GM12892 (cell line): ENCODE data around the gene PACSIN2.
"Not testable (repeated sequence)": the region's sequence is repeated elsewhere in the genome, so short reads cannot be mapped to it uniquely, and the experiment has no call there.

Experiments used
- DNase-seq: peaks from one replicate; pipeline ENCODE4 v3.0.0; 2011; ENCODE audit not compliant: insufficient read length
- FAIRE-seq: peaks from 2 replicates; lab custom pipeline; 2011; peaks lifted over from hg19 to GRCh38; lab: Jason Lieb, UNC
- POLR2A ChIP-seq: IDR thresholded peaks from 2 replicates; pipeline ENCODE4 v1.6.1; 2011; ENCODE audit warnings: low read depth, low read length, control low read depth
- POLR2AphosphoS5 ChIP-seq: IDR thresholded peaks from 2 replicates; pipeline ENCODE4 v1.6.1; 2011; ENCODE audit warnings: low read depth, low read length, control low read depth
- TAF1 ChIP-seq: IDR thresholded peaks from 2 replicates; pipeline ENCODE4 v1.6.1; 2011; ENCODE audit warnings: low read depth, mild to moderate bottlenecking, control low read depth, low read length, borderline replicate concordance

The PACSIN2 gene

DNA sequence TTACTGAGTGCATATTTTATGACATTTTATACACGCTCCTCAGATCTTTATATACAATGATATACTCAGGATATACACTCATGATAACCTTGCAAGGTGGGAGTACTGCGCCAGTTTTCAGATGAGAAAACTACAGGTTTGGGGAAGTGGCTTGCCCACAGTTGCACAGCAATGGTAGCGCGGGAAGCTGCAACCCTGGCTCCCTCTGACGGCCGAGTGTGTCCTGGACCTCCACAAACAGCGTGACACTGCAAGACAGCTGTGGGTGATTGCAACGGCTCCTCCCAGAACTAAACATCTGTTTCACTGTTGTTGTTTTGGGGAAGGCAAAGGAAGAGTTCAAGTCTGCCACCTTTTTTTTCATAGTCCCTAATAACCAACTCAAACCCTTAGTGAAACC, 47.0 kb downstream of the PACSIN2 start:
- FAIRE-seq = peak; percentile 46

DNA sequence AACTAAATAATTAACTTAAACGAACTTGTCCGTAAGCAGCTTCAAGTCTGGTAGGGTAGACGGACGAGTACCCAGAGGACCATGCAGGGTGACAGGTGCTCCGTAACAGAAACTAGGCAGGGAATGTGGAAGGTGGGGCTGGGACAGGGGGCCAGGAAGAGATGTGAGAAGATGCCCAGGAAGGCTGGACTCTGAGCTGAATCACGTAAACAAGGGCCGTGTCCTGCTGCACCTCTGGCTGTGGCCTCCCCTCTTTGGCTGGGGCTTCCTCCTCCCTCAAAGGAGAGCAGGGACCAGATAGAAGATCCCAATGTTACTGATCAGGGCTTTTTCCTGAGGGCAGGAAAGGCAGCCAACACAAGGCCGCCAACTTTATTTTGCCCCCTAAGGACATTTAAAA, 47.9 kb downstream of the PACSIN2 start:
- FAIRE-seq = no peak
- TF ChIP-seq POLR2AphosphoS5 (no peak), TAF1 (no peak), POLR2A (no peak)
- DNase-seq = no peak

More for the DNA sequence above, 47.0 kb downstream of the PACSIN2 start:
- no peak for TF ChIP-seq POLR2A
- no peak for TF ChIP-seq TAF1
- TF ChIP-seq POLR2AphosphoS5 = no peak
- DNase-seq = no peak

DNA sequence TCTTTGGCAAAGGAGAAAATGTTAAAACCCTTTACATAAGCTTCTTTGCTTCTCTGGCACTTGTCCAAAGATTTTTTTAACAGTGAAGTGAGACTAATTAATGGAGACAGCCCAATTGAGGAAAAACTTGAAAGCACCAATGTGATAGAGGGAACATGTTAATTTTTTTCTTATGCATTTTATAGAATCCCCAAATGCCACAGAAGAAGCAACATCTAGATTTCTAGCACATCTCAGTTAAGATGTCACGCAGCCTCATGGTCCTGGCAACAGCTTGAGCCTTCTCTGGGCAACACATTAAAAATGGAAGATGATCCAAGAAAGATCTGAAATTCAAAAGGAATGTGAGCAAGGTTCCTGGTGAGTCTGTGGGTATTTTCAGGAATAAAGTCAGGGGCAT, 48.5 kb downstream of the PACSIN2 start:
- FAIRE-seq (no peak), DNase-seq (no peak)
- TF ChIP-seq POLR2A = no peak
- no peak for TF ChIP-seq TAF1
- no peak for TF ChIP-seq POLR2AphosphoS5

DNA sequence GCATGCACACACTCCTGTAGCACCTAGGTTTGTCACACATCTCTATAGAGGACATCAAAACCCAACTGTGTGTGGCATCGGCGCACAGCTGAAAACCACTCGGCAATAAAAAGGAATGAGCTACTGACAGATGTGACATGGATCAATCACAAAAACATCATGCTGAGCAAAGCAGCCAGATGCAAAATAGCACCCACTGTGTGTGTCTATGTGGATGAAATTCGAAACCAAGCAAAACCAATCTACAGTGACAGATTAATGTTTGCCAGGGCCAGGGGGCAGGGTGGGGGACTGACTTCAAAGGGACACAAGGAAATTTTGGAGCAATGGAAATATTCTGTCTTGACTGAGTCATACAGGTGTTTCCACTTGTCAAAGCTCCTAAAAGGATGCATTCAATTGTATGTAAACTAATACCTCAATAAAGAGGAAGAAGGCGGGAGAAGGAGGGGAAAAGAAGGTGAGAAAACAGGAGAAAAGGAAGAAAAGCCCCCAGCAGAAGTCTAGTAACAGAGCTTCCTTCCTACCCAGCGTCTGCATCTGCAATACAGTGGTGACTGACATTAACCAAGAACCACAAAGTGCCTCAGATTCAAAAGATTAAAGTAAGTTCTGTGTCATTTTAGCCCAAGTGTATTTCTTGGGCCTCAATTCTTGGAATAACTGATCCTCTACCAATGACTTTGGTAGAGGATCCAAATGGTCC, 49.8 kb downstream of the PACSIN2 start:
- no peak for TF ChIP-seq TAF1
- no peak for TF ChIP-seq POLR2AphosphoS5
- TF ChIP-seq POLR2A = no peak
- FAIRE-seq (no peak), DNase-seq (no peak)

DNA sequence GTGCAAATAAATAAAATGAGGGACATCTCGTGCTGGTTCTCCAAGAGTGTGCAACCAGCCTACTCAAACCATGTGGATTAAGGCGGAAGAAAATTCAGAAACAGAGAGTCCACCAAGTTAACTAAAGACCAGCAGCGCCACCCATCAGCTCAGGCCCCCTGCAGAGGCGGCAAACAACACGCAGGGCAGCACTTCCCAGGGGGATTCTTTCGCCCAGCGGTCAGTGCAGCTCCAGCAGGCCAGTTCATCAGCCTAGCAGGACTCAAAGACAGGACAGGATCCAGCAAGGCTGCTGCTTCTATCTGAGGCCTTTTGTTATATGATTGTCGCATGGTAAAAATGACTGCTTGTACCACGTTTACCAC, 51.7 kb downstream of the PACSIN2 start:
- TF ChIP-seq TAF1 = no peak
- no peak for TF ChIP-seq POLR2A
- no peak for TF ChIP-seq POLR2AphosphoS5
- FAIRE-seq = no peak
- no peak for DNase-seq

DNA sequence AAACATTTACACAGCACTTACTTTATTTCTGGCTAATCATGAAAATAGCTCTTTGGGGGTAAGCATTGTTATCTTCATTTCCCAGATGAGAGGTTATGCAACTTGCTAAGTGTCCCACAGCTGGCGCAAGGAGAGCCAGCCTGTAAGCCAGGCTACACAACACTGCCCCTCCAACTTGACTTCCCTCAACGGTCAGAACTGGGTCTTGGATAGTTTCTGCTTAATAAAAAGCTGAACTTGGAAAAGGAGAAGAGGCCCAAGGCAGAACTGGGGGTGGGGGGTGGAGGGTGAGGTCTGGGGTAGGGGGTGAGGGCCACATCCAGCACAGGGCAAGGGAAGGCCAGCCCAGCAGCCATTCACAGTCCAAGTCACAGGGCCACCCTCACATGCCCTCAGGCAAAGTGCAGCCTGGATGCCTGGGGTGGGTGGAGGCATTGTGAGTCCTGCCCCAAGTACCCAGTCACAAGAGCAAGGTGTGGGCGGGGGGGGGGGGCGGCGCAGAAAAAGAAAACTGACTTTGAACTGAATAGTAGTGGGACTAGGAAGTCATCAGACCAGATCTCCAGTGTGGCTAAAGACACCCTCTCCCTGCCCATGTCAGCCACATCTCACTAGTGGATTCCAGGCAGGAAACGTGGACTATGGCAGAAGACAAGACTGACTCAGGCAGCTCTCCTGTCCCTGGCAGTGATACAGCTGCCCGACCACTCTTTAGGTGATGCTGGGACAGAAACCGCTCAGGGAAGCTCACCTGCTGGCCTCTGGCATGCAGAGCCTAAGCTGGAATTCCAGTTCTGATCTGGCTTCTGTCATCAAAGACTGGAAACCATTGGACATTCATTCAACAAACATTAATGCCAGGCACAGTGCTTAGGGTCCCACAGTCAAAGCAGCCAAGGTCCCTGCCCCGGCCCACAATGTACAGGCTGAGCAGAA, 52.4 kb downstream of the PACSIN2 start:
- TF ChIP-seq TAF1 = no peak
- TF ChIP-seq POLR2A = 0 out of 2 replicates have a peak, but pooled peaks have one; percentile 14
- no peak for TF ChIP-seq POLR2AphosphoS5
- DNase-seq (no peak), FAIRE-seq (no peak)

DNA sequence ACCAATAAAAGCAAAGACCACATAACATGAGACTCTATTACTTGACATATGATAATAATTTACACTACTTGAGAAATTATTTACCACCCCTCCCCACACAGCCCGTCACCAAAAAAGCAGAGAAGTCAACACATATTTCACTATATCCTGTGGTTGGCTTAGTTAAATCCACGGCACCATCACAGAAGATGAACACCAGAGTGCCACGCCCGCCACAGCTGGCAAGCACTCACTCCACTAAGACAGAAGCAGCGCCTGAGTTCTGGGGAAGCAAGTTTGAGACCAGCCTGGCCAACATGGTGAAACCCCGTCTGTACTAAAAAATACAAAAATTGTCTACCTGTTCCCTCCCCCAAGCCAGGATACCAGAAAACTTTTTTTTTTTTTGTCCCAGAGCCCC, 53.1 kb downstream of the PACSIN2 start:
- FAIRE-seq (no peak), DNase-seq (no peak)
- TF ChIP-seq POLR2AphosphoS5 (no peak), TAF1 (no peak), POLR2A (no peak)

DNA sequence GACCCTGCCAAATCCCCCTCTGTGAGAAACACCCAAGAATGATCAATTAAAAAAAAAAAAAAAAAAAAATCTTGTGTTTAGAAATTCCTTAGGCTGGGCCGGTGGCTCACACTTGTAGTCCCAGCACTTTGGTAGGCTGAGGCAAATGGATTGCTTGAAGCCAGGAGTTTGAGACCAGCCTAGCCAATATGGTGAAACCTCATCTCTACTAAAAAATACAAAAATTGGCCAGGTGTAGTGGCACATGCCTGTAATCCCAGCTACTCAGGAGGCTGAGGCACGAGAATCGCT, 53.6 kb downstream of the PACSIN2 start:
- not testable (repeated sequence) for DNase-seq, FAIRE-seq

DNA sequence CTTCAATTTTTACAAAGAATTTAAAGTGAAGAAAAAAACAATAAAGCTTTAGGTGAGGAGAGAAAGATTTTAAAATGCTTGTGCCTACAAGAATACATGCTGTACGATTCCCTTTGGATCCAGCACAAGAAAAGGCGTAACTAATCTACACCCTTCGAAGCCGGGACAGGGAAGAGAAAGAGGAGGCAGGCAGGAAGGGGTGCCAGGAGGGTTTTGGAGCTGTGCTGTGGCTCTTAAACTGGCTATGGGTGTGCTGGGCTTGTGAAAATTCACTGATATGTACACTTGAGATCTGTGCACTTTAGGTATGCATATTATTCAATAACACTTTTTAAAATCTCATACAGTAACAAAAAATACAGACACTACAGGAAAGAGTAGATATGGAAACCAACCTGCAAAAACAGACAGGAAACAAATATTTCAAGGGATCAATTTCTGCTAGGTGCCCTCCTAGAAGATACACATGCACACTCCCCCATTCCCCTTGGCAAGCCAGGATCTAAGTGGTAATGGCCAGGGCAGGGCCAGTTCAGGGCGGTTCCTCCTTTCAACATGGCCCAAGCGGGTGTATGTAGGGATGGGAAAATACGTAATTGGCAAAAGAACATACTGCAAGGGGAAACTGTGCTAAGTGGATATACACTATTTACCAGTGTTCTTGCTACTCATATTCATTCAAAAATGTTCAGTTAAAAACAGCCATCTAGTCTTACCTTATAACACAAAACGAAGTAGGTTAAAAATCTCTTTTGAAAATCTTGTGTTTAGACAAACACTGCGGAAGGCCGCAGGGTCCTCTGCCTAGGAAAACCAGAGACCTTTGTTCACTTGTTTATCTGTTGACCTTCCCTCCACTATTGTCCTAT, 54.2 kb downstream of the PACSIN2 start:
- FAIRE-seq = peak; percentile 33
- no peak for TF ChIP-seq POLR2A
- TF ChIP-seq TAF1 = no peak
- no peak for TF ChIP-seq POLR2AphosphoS5
- DNase-seq = no peak

DNA sequence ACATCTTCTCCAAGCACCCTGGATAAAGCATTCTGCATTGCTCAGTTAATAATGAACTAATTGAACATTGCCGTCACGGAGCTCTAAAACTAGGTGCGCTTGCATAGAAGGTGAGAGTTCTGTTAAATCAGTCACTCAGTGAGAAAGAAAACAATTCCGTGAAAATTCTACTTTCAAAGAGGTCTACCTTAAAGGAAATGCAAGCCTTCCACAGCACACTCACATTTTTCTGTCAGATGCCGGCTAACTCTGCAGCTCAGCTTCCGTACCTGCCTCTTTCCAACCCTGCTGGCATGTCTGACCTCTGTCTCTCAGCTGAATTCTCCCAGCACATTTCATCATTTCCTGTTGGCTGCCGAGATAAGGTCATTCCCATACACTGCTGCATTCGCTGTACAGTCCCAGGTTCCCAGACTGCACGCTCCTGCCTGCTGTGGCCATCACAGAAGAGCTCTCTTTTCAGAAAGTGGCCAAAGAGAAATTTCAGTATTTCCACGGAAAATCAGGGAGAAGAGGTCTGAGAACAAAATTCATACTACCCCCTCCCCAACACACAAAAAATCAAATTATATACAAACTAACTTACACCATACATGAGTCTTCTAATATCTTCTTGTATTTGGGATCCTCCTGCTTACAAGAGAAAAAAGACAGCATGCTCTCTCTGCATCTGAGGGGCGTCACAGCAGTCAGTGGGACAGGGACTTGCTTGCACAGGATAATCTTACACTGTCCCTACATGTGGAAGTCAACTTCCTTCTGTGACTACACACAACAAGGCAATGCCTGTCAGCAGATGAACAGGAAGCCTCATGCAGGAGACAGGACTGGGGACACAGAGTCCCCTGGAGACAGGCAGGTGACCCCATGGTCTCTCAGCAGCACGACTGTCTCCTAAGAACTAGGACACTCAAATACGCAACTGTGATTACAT, 55.1 kb downstream of the PACSIN2 start:
- DNase-seq = no peak
- TF ChIP-seq POLR2AphosphoS5 = no peak
- TF ChIP-seq TAF1 = no peak

More for the DNA sequence above, 55.1 kb downstream of the PACSIN2 start:
- no peak for FAIRE-seq
